AG09309 (cell line): ENCODE measurements around the gene TTC7B.

Experiments used
- DNase-seq: peaks from one replicate; pipeline ENCODE4 v3.0.0-alpha.2; 2010; ENCODE audit warnings: low read depth
- H3K4me3 ChIP-seq: 2 replicates; pipeline ENCODE4 v1.5.1; 2011; ENCODE audit warnings: mild to moderate bottlenecking, low read depth, low read length, moderate library complexity; ENCODE audit not compliant: control insufficient read depth
- CTCF ChIP-seq: IDR thresholded peaks from 2 replicates; pipeline ENCODE4 v1.5.1; 2011; ENCODE audit warnings: mild to moderate bottlenecking, low read depth, low read length, inconsistent platforms; ENCODE audit not compliant: insufficient read depth, control insufficient read depth; ENCODE audit errors: missing control alignments

Gene TTC7B

GRCh38 chr14:90795744-90796143, 20.5 kb downstream of the TTC7B start:
- no peak for TF ChIP-seq CTCF
- H3K4me3 ChIP-seq, result no peak overlapping the region
- DNase-seq, result peak; percentile 59

GRCh38 chr14:90791486-90791885, 24.7 kb downstream of the TTC7B start:
- no peak for TF ChIP-seq CTCF
- DNase-seq, result no peak
- no peak overlapping the region for H3K4me3 ChIP-seq

- TF ChIP-seq CTCF, result no peak
- no peak for DNase-seq
- H3K4me3 ChIP-seq, result no peak overlapping the region
Observed at GRCh38 chr14:90788031-90788430, 28.2 kb downstream of the TTC7B start.

- no peak for DNase-seq
- H3K4me3 ChIP-seq, result no peak overlapping the region
- TF ChIP-seq CTCF, result no peak
Observed at GRCh38 chr14:90785876-90786450, 30.3 kb downstream of the TTC7B start.

- DNase-seq, result no peak
- peak; percentile 21 for TF ChIP-seq CTCF
Observed at GRCh38 chr14:90785471-90785870, 30.8 kb downstream of the TTC7B start.

GRCh38 chr14:90784621-90785270, 31.5 kb downstream of the TTC7B start:
- no peak overlapping the region for H3K4me3 ChIP-seq
- DNase-seq, result no peak
- no peak for TF ChIP-seq CTCF

More at GRCh38 chr14:90785471-90785870, 30.8 kb downstream of the TTC7B start:
- no peak overlapping the region for H3K4me3 ChIP-seq

GRCh38 chr14:90783344-90783743, 32.9 kb downstream of the TTC7B start:
- no peak overlapping the region for H3K4me3 ChIP-seq
- TF ChIP-seq CTCF, result no peak
- no peak for DNase-seq
